Keratinocyte (primary cell): ENCODE measurements around the gene ABHD4. TPM values are rescaled to one million over a fixed set of nuclear protein-coding genes. Genes with fewer than 3 reads are reported as not detected.

ENCODE experiments used
- DNase-seq: peaks from one replicate; pipeline ENCODE4 v3.0.0-alpha.2; 2011; ENCODE audit warnings: low read depth, missing footprints, low spot score
- FAIRE-seq: peaks from 2 replicates; lab custom pipeline; 2011; peaks lifted over from hg19 to GRCh38; lab: Jason Lieb, UNC
- H2AFZ ChIP-seq: 2 replicates; pipeline ENCODE4 v1.6.0; 2012; ENCODE audit warnings: low read length, control low read depth, inconsistent platforms; ENCODE audit not compliant: control insufficient read depth
- H3K27ac ChIP-seq: 2 replicates; pipeline ENCODE4 v1.5.1; 2011; ENCODE audit warnings: low read length; ENCODE audit not compliant: control insufficient read depth, insufficient read depth
- H3K27me3 ChIP-seq: 3 replicates; pipeline ENCODE4 v1.6.0; 2011; ENCODE audit warnings: low read length; ENCODE audit not compliant: control insufficient read depth, insufficient read depth; ENCODE audit errors: extremely low read depth
- H3K36me3 ChIP-seq, 2 experiments: 2 replicates in 1 of 2; 3 replicates in 1 of 2; pipeline ENCODE4 v1.5.1; 2011; ENCODE audit warnings: low read length in 2 of 2, mild to moderate bottlenecking in 1 of 2; ENCODE audit not compliant: control insufficient read depth in 2 of 2, insufficient read depth in 2 of 2; ENCODE audit errors: extremely low read depth in 1 of 2
- H3K4me1 ChIP-seq: 3 replicates; pipeline ENCODE4 v1.5.1; 2011; ENCODE audit warnings: low read length; ENCODE audit not compliant: control insufficient read depth, insufficient read depth; ENCODE audit errors: extremely low read depth
- H3K4me2 ChIP-seq: 3 replicates; pipeline ENCODE4 v1.6.0; 2011; ENCODE audit warnings: low read depth, low read length; ENCODE audit not compliant: control insufficient read depth, insufficient read depth; ENCODE audit errors: extremely low read depth
- H3K4me3 ChIP-seq, 3 experiments: fragments of 200-600 bp in 1 of 3; sonication (generic) in 1 of 3; 2 replicates in 2 of 3; 3 replicates in 1 of 3; pipeline ENCODE4 v1.5.1; 2011 to 2016; ENCODE audit warnings: low read length in 3 of 3, mild to moderate bottlenecking in 3 of 3, control low read depth in 2 of 3, inconsistent platforms in 1 of 3, low read depth in 1 of 3, mixed read lengths in 1 of 3, mixed run types in 1 of 3, moderate library complexity in 1 of 3; ENCODE audit not compliant: control insufficient read depth in 2 of 3, insufficient read depth in 2 of 3; ENCODE audit errors: extremely low read depth in 1 of 3
- H3K79me2 ChIP-seq: 2 replicates; pipeline ENCODE4 v1.6.0; 2012; ENCODE audit warnings: low read length; ENCODE audit not compliant: control insufficient read depth, insufficient read depth
- H3K9ac ChIP-seq: 3 replicates; pipeline ENCODE4 v1.6.0; 2011; ENCODE audit warnings: low read length; ENCODE audit not compliant: control insufficient read depth, insufficient read depth; ENCODE audit errors: extremely low read depth
- H3K9me1 ChIP-seq: 3 replicates; pipeline ENCODE4 v1.6.0; 2011; ENCODE audit warnings: low read length; ENCODE audit not compliant: control insufficient read depth, insufficient read depth; ENCODE audit errors: extremely low read depth
- H3K9me3 ChIP-seq: 2 replicates; pipeline ENCODE4 v1.5.1; 2012; ENCODE audit warnings: low read depth, low read length; ENCODE audit not compliant: control insufficient read depth
- H4K20me1 ChIP-seq: 3 replicates; pipeline ENCODE4 v1.6.0; 2011; ENCODE audit warnings: low read length; ENCODE audit not compliant: control insufficient read depth, insufficient read depth; ENCODE audit errors: extremely low read depth
- CTCF ChIP-seq, 3 experiments: IDR thresholded peaks in 1 of 3; conservative IDR thresholded peaks in 1 of 3; optimal IDR thresholded peaks in 1 of 3; 2 replicates in 2 of 3; 3 replicates in 1 of 3; pipeline versions ENCODE3 to v1.5.1; 2011; ENCODE audit warnings: low read length in 3 of 3, mild to moderate bottlenecking in 3 of 3, moderate library complexity in 2 of 3, control low read depth in 1 of 3, inconsistent platforms in 1 of 3; ENCODE audit not compliant: insufficient read depth in 2 of 3; ENCODE audit errors: extremely low read depth in 1 of 3
- EZH2 ChIP-seq: IDR thresholded peaks from one replicate; pipeline ENCODE4 v1.6.1; 2012; ENCODE audit warnings: inconsistent platforms, mild to moderate bottlenecking, low read length, moderate library complexity
- dilution Hi-C: fragments of 300-500 bp; cut with MboI; formaldehyde crosslinking; loops from one replicate; pipeline ENCODE4 v1.7.0; 2020; ENCODE audit warnings: low sequenced_read_pairs; ENCODE audit not compliant: extremely low pct_ligation_motif_present
- polyA plus RNA-seq, 5 experiments: library from polyadenylated mRNA; depleted of rRNA in 3 of 5; stranded (reverse) in 3 of 5; stranded (forward) in 1 of 5; unstranded in 1 of 5; fragments of >200 nt; gene quantifications; 1 replicate in 1 of 5; 2 replicates in 3 of 5; 3 replicates in 1 of 5; pipeline versions ENCODE4 v1.2.1 to v1.2.3, GENCODE V29; 2011 to 2012; ENCODE audit warnings: missing spikeins in 2 of 5, low read depth in 1 of 5, low replicate concordance in 1 of 5

The ABHD4 gene
- polyA plus RNA-seq, 1 donor (not counting 4 experiments of a cell fraction or from before 2014, with no cell fraction given): 17.7 TPM

GRCh38 chr14:22644305-22644635 is 46.2 kb downstream of the ABHD4 start, which contains the start of gene OR6J1:
Gene OR6J1 (minus strand): TSS chr14:22644352. CDS start chr14:22634811, 9,541 bp downstream.
- no peak within 1 kb of the TSS for H2AFZ ChIP-seq

GRCh38 chr14:22646570-22647254 is 48.6 kb downstream of the ABHD4 start:
- no peak overlapping the region for H3K4me3 ChIP-seq

More at GRCh38 chr14:22644305-22644635, 46.2 kb downstream of the ABHD4 start, which contains the start of gene OR6J1:
- FAIRE-seq: no peak
- Histone ChIP-seq H3K9me1 (no peaks in the 10 kb centered on the region), H3K36me3 (no peaks in the 10 kb centered on the region), H3K4me3 (no peak within 1 kb of the TSS), H3K27ac (no peak within 1 kb of the TSS), H3K9me3 (no peaks in the 10 kb centered on the region), H3K9ac (no peak within 1 kb of the TSS), H3K4me1 (peaks cover 26% of the 10 kb centered on the region), H3K27me3 (no peaks in the 10 kb centered on the region), H3K4me2 (no peak within 1 kb of the TSS), H3K79me2 (no peaks in the 10 kb centered on the region), H4K20me1 (no peaks in the 10 kb centered on the region)
- DNase-seq: no peak
- TF ChIP-seq CTCF (optimal IDR thresholded peaks at IDR 0.05 in 1 of 3, IDR thresholded peaks at IDR 0.05 in 1 of 3, conservative IDR thresholded peaks at IDR 0.05 in 1 of 3; ENCODE audit: extremely low read depth in 1 of 3, insufficient read depth in 2 of 3, low read length in 3 of 3): no peak
- no peak for TF ChIP-seq EZH2
- dilution Hi-C loops: no loop called here

More at GRCh38 chr14:22646570-22647254, 48.6 kb downstream of the ABHD4 start:
- H2AFZ ChIP-seq: no peak overlapping the region
- H4K20me1 ChIP-seq: no peaks in the 10 kb centered on the region
- H3K9me3 ChIP-seq: no peaks in the 10 kb centered on the region
- no peaks in the 10 kb centered on the region for H3K36me3 ChIP-seq
- no peak for TF ChIP-seq EZH2
- TF ChIP-seq CTCF (optimal IDR thresholded peaks at IDR 0.05 in 1 of 3, IDR thresholded peaks at IDR 0.05 in 1 of 3, conservative IDR thresholded peaks at IDR 0.05 in 1 of 3; ENCODE audit: extremely low read depth in 1 of 3, insufficient read depth in 2 of 3, low read length in 3 of 3): no peak
- DNase-seq (no peak), FAIRE-seq (no peak)
- no peaks in the 10 kb centered on the region for H3K79me2 ChIP-seq
- peak overlapping the region; percentile 33 for H3K4me2 ChIP-seq
- H3K4me1 ChIP-seq: peaks cover 26% of the 10 kb centered on the region
- H3K9me1 ChIP-seq: no peaks in the 10 kb centered on the region
- peaks cover 3% of the 10 kb centered on the region for H3K27me3 ChIP-seq
- dilution Hi-C loops: no loop called here
- H3K9ac ChIP-seq: peak overlapping the region; percentile 51
- H3K27ac ChIP-seq: peak overlapping the region; percentile 76
